ENCODE data around the gene ISYNA1. TPM values are rescaled to one million over a fixed set of nuclear protein-coding genes. Genes with fewer than 3 reads are reported as not detected.
"Not testable (repeated sequence)": the region's sequence is repeated elsewhere in the genome, so short reads cannot be mapped to it uniquely, and the experiment has no call there.

Gene ISYNA1
- total RNA-seq, 1 donor from 2014 or later: 30.6 TPM

DNA sequence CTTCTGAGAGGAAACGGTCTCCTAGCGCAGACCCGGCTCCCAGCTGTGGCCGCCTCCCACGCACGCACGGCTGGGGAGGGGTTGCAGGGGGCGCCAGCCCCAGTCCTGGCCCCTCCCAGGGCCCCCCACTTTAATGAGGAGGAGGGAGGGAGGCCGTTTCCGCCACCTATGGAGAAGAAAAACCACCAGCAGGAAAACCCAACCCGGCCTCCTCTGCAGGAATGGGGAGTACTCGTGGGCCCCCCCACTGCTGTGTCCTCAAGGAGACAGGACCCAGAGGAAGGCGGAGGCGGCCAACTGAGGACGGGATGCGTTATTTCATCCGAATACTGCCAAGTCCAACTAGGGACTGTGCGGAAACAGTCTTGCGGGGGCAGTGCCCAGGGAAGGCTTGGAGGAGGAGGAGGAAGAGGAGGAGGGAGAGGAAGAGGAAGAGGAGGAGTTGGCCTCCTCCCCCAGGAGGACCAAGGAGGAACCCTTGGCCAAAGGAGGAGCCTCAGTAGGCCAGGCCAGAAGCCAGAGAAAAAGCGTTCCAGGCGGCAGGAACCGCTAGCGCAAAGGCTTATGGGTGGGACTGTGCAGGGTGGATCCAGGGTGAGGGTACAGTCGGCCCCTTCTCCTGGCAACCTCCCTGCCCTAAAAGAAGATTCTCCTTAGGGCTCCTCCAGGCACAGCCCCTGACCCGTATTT, 22.6 kb downstream of the ISYNA1 start:
- intact Hi-C loops (cut with DNase I): no loop called here
- peak overlapping the region; percentile 97 for H3K27ac ChIP-seq
- peaks cover 55% of the 10 kb centered on the region for H3K4me1 ChIP-seq
- H3K36me3 ChIP-seq: no peaks in the 10 kb centered on the region
- TF ChIP-seq, protein P1, sequence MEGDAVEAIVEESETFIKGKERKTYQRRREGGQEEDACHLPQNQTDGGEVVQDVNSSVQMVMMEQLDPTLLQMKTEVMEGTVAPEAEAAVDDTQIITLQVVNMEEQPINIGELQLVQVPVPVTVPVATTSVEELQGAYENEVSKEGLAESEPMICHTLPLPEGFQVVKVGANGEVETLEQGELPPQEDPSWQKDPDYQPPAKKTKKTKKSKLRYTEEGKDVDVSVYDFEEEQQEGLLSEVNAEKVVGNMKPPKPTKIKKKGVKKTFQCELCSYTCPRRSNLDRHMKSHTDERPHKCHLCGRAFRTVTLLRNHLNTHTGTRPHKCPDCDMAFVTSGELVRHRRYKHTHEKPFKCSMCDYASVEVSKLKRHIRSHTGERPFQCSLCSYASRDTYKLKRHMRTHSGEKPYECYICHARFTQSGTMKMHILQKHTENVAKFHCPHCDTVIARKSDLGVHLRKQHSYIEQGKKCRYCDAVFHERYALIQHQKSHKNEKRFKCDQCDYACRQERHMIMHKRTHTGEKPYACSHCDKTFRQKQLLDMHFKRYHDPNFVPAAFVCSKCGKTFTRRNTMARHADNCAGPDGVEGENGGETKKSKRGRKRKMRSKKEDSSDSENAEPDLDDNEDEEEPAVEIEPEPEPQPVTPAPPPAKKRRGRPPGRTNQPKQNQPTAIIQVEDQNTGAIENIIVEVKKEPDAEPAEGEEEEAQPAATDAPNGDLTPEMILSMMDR (IDR thresholded peaks at IDR 0.05): no peak
- no peaks in the 10 kb centered on the region for H3K27me3 ChIP-seq (ENCODE audit: low read depth)
- DNase-seq (peak; percentile 79), ATAC-seq (peak; percentile 1 to 6)
- no peaks in the 10 kb centered on the region for H3K9me3 ChIP-seq
- H3K4me3 ChIP-seq: peak overlapping the region; percentile 80

DNA sequence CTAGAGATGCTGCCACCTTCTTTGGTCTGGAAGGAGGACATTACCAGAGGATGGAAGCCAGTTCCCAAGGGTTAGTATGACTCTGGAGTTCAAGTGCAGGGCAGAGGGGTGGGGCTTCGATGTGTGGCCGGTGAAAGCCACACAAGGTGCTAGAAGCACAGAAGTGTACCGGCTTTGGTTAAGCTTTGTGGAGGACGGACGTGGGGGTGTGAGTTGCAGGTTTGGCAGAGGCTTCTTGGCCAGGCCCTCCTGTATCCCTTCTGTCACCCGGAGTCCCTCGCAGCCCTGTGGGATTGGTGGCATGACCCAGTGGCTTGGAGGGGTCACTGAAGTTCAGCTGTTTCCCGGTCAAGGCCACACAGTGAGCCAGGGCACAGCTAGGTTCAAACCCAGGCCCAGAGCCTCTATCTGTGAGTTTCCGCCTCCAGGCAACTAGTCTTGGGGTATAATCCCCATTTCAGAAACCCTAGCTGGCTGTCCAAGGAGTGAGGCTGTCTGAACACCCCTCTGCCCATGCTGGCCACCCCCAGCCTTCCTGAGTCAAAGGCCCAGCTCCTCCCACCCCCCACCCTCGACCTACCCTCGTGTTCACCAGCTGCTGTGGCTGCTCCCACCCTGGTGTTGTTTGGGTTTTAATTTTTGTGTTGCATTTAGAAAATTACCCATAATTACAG, 23.3 kb downstream of the ISYNA1 start:
- Histone ChIP-seq H3K27ac (peak overlapping the region; percentile 97), H3K36me3 (no peaks in the 10 kb centered on the region), H3K9me3 (no peaks in the 10 kb centered on the region), H3K4me1 (peaks cover 51% of the 10 kb centered on the region), H3K4me3 (peak overlapping the region; percentile 80), H3K27me3 (ENCODE audit: low read depth) (no peaks in the 10 kb centered on the region)
- no peak for ATAC-seq
- intact Hi-C loops (cut with DNase I): no loop called here
- DNase-seq: peak; percentile 51
- TF ChIP-seq, protein P1 (IDR thresholded peaks at IDR 0.05): no peak

DNA sequence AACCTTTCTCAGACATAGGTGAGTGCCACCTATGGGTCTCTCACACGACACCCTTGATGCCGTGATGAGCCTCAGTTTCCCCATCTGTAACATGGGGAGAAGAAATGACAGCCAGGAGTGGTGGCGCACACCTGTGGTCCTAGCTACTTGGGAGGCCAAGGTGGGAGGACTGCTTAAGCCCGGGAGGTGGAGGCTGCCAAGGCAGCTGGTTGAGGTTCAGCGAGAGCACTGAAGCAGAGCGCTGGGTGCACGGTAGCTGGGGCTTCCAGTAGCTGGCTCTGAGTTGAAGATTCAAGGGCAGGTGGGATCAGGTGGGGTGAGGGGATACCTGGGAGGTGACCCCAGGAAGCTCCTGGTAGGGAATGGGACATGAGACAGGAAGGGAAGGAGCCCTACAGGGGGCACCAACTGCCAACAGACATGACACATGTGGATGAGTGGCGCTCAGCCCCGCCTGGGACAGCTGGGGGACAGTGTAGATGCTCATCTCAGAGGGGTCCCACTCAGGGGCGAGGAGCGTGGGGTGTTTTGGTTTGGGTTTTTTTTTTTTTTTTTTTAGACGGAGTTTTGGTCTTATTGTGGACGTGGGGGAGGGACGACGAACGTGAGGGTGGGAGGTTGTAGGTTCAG, 25.2 kb downstream of the ISYNA1 start:
- Histone ChIP-seq H3K9me3 (no peaks in the 10 kb centered on the region), H3K36me3 (no peaks in the 10 kb centered on the region), H3K4me1 (peaks cover 38% of the 10 kb centered on the region), H3K4me3 (no peak overlapping the region), H3K27me3 (ENCODE audit: low read depth) (no peaks in the 10 kb centered on the region), H3K27ac (no peak overlapping the region)
- DNase-seq (peak; percentile 35), ATAC-seq (no peak)
- intact Hi-C loops (cut with DNase I): no loop called here
- TF ChIP-seq, protein P1 (IDR thresholded peaks at IDR 0.05): no peak

DNA sequence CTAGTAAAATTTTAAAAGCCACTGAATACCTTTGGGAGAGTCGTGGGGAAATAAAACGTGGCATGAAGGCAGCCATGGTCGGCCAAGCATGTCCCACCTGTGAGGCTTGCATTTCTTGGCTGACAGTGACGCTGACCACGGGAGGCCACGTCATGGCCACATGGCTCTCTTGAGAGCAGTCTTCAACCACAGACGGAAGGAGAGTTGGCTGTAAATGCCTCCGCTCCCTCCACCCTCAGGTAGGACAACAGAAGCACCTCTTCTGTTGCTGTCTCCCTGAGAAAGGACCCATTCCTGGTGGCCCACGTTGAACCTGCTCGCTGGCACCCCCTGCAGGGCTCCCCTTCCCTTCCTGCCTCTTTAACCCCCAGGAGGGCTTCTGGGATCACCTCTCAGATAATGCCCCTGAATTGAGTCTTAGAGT, 29.9 kb downstream of the ISYNA1 start:
- intact Hi-C loops (cut with DNase I): no loop called here
- peak; percentile 60 to 71 for ATAC-seq

DNA sequence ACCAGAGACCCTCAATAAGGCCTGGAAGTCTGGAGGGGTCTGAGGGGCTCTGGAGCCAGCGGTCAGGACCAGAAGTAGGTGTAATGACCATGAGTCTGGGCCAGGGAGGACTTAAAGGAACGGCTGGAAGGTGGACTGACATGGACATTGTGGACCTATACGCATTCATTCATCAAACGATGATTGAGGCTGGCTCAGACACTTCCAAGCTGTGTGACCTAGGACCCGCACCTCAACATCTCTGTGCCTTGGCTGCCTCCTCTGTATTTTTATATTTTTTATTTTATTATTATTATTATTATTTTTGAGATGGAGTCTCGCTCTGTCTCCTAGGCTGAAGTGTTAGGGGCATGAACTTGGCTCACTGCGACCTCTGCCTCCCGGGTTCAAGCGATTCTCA, 31.2 kb downstream of the ISYNA1 start:
- DNase-seq (no peak), ATAC-seq (no peak)
- no peak overlapping the region for H3K4me3 ChIP-seq
- TF ChIP-seq, protein P1 (IDR thresholded peaks at IDR 0.05): no peak
- no peaks in the 10 kb centered on the region for H3K36me3 ChIP-seq
- no peaks in the 10 kb centered on the region for H3K9me3 ChIP-seq
- intact Hi-C loops (cut with DNase I): no loop called here
- H3K27ac ChIP-seq: no peak overlapping the region
- no peaks in the 10 kb centered on the region for H3K4me1 ChIP-seq
- H3K27me3 ChIP-seq (ENCODE audit: low read depth): no peaks in the 10 kb centered on the region

More for the DNA sequence above, 29.9 kb downstream of the ISYNA1 start:
- H3K4me1 ChIP-seq: no peaks in the 10 kb centered on the region
- H3K4me3 ChIP-seq: no peak overlapping the region
- no peak overlapping the region for H3K27ac ChIP-seq
- no peaks in the 10 kb centered on the region for H3K9me3 ChIP-seq
- peak; percentile 75 for DNase-seq
- H3K36me3 ChIP-seq: no peaks in the 10 kb centered on the region
- TF ChIP-seq, protein P1 (IDR thresholded peaks at IDR 0.05): peak; percentile 57
- H3K27me3 ChIP-seq (ENCODE audit: low read depth): no peaks in the 10 kb centered on the region

DNA sequence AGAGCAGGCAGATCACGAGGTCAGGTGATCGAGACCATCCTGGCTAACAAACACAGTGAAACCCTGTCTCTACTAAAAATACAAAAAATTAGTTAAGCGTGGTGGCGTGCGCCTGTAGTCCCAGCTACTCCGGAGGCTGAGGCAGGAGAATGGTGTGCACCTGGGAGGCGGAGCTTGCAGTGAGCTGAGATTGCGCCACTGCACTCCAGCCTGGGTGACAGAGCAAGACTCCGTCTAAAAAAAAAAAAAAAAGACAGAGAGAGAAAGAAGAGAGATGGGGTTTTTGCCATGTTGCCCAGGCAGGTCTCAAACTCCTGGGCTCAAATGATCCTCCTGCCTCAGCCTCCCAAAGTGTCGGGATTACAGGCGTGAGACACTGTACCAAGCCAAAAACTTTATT, 32.2 kb downstream of the ISYNA1 start:
- H3K9me3 ChIP-seq; ATAC-seq; H3K27me3 ChIP-seq (ENCODE audit: low read depth); DNase-seq; H3K4me1 ChIP-seq; H3K36me3 ChIP-seq; intact Hi-C loops (cut with DNase I); H3K4me3 ChIP-seq; H3K27ac ChIP-seq: not testable (repeated sequence)

DNA sequence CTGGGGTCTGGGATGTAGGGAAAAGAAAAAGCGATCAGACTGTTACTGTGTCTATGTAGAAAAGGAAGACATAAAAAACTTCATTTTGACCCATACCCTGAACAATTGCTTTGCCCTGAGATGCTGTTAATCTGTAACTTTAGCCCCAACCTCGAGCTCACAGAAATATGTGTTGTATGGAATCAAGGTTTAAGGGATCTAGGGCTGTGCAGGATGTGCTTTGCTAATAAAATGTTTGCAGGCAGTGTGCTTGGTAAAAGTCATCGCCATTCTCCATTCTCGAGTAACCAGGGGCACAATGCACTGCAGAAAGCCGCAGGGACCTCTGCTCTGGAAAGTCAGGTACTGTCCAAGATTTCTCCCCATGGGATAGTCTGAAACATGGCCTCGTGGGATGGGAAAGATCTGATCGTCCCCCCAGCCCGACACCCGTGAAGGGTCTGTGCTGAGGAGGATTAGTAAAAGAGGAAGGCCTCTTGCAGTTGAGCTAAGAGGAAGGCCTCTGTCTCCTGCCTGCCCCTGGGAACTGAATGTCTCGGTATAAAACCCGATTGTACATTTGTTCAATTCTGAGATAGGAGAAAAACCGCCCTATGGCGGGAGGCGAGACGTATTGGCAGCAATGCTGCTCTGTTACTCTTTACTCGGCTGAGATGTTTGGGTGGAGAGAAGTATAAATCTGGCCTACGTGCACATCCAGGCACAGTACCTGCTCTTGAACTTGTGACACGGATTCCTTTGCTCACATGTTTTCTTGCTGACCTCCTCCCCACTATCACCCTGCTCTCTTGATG, 35.3 kb downstream of the ISYNA1 start:
- DNase-seq; H3K9me3 ChIP-seq; intact Hi-C loops (cut with DNase I); H3K27me3 ChIP-seq (ENCODE audit: low read depth); H3K36me3 ChIP-seq; H3K4me3 ChIP-seq; ATAC-seq: not testable (repeated sequence)
- Histone ChIP-seq H3K4me1 (peaks cover 11% of the 10 kb centered on the region), H3K27ac (peak overlapping the region; percentile 3)

Measured in lower lobe of right lung (tissue), 2 donors.